Stimulated activated CD4-positive, alpha-beta T cell treated with anti-CD3 and anti-CD28 coated beads, Interleukin-15, amount 100 ng/mL, for 48 hours (primary cell): ENCODE data around the gene MXRA8.

Experiments used
- DNase-seq, 2 donors: peaks; one replicate each; pipeline ENCODE4 v3.0.0-alpha.2; 2020; ENCODE audit warnings: low read depth in 2 of 2

The MXRA8 gene

DNA sequence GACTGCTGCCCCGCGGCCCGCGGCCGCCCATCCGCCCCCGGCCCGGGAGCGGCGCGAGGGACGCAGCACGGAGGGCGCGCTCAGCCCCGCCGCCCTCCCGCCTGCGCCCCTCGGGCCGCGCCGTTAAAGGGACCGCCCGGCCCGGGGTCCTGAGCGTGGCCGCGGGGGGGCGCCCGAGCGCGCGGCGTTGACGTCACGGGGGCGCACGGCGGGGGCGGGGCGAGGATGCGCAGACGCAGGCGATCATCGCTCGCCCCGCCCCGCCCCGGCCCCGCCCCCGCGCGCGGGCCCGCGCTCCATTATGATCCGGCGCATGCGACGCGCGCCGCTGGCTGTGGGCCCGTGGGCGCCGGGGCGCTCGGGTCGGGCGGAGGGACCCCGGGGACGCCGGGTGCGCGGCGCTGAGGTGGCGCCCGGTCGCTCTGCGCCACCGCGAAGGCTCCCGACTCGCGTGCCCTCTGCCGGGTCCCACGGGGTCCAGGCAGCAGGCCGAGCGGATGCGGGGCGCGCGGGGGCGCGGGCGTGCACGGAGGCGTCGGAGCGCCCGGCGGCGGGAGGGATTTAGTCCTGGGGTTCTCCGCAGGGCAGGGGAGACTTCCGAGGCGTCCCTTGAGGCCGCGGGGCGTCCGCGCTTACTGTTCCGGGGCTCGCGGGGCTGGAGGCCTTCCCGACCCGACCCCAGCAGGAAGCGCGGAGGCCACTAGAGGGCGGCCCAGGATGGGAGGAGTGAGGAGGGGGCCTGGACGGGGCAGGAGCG is 8.9 kb downstream of the MXRA8 start, which contains the start of gene DVL1:
DVL1 (minus strand) TSS at position 163 of the 757 bp plus-strand sequence. CDS start 353 bp downstream, outside the sequence.
- DNase-seq, result peak in 1 of 2 donors; percentile 55

DNA sequence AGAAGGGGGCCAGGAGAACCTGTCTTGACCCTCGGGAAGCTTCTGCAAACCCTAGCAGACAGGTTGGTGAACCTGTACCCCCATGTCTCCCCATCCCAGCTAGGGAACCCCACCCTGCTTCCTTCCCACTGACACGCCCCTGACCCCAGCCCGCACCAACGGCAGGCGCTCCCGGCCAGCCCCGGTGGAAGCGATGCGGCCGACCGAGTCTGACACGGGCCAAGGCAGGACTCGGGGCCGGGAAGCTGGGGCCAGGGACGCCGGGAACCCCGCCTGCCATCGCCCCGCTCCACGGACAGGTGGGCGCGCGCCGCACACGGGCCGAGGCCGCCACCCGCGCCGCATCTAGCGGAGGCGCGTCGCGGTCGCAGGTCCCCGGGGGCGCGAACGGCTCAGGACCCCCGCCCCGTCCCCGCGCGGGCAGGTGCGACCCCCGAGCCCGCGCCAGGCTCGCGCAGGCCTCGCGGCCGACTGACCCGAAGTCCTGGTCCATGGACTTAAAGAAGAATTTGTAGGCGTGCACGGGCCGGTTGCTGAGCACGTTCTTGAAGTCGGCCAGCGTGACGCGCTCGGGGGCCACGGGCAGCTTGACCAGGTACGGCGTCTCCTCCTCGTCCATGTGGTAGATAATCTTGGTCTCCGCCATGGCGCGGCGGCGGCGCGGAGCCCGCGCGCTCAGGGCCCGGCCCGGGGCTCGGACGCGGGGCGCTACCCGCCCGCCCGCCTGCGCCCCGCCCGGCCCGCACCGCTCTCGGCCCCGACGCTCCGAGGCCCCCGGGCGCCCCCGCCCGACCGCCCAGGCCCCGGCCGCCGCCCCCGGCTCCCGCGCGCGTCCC is 9.7 kb downstream of the MXRA8 start:
- no peak for DNase-seq

DNA sequence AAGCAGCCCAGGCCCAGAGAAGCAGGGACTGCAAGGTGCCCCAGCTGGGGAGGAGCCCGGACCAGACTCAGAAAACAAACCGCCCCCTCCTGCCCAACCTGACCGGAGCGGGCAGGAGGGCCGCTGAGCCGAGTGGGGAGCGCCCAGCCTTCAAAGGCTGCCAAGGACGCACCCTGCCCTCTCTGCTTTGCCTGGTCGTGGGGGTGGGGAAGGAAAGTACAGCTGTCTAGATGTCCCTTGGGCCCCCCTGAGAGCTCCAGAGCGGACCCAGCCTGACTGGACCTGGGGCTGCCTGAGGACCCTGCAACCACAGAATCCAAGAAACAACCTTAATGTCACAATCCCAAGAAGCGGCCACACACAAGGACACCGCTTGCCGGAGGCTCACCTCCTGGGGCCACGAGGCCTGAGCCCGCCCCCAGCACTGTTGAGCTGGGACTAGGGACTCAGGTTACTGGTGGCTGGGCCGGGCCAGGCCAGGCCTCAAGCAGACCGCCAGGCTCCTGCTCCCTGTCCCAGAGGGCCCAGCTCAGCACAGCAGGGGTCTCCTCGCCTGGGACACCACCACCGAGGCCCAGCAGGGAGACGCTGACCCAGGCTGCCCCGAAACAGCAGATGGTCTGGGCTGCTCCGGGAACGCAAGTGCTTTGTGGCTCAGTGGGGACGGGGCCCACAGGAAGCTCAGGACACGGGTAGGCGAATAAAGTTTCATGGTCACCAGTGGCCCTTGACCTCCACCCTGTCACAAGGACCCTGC is 10.5 kb downstream of the MXRA8 start:
- no peak for DNase-seq

DNA sequence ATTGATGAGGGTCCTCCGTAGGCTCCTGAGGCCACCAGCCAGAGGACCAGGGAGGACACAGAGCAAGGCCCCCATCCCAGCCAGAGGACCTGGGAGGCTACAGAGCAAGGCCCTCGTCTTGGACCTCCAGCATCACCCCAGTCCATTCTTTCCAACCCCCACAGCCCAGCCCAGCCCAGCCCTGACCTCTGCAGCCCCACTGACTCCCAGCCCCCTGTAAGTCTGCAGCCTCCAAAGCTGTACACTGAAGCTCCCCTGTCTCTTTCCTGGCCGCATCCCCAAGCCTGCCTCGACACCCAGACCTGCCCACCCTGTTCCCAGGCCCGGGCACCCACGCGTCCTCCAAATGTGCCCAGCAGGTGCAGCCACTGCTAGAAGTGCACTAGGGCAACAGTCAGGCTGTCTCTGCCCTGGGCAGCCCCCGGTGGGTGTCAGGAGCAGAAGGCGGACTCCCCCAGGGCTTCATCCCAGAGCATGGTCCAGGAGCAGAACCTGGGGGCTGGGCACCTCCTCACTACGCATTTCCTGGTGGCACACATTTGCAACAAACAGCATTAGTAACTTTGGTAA is 11.2 kb downstream of the MXRA8 start:
- no peak for DNase-seq

DNA sequence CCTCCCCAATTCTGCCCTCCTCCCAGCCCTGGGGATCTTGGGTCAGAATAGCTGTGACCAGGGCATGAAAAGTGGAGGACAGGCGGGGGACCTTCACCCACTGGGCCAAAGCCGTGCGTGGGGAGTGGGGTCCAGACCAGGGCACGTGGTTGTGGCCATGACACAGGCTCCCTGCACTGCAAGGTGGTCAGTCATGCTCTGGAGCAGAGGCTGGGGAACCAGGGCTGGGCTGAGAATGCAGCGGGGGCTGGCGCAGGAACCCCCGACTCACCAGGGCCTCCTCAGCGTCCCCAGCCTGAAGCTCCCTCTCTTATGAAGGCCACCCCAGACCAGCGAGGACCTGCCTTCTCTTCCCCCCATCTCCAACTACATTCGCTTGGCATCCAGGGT is 11.9 kb downstream of the MXRA8 start:
- no peak for DNase-seq

DNA sequence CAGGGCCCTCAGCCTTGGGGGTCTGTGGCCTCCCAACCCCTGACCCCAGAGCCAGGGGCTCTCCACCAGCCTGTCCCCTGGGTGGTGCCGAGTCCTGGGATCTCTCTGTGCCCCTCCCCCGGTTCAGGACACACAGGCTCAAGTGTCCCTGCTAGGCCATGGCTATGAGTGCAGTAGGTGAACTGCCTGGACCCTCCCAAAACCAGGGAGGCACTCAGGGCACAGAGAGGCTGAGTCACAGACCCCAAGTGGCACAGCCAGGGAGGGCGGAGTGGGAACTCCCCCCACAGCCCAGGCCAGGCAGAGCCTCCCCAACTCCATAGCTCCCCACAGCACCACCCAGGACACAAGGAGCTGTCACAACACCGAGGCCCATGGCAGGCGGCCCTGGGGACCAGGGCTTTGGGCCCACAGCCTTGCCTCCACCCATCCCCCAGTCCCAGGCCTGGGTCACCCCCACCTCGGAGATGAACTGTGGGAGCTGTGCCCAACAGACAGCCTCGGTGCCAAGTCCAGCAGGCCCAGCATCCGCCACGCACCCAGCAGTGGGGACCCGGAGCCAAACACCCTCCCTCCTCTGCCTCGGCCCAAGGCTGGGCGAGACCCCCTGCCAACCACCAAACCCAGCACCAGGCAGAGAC is 12.4 kb downstream of the MXRA8 start:
- no peak for DNase-seq

DNA sequence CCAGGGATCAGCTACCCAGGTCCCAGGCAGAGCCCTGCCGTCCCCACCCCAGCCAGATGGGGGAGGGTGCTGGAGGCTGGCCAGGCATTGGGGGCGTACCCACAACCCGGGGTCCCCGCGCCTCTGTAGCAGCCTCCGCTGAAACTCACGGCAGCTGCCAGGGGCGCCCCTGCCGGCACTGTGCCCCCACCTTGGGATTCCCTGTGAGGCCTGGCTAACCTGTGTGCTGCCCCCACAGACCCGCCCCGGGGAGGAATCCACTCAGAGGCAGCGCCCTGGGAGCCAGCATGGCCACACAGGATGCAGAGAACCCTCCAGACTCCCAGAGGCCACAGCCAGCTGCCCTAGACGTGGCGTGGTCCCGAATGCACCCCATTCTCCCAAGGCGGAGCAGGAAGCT is 13.0 kb downstream of the MXRA8 start:
- no peak for DNase-seq

DNA sequence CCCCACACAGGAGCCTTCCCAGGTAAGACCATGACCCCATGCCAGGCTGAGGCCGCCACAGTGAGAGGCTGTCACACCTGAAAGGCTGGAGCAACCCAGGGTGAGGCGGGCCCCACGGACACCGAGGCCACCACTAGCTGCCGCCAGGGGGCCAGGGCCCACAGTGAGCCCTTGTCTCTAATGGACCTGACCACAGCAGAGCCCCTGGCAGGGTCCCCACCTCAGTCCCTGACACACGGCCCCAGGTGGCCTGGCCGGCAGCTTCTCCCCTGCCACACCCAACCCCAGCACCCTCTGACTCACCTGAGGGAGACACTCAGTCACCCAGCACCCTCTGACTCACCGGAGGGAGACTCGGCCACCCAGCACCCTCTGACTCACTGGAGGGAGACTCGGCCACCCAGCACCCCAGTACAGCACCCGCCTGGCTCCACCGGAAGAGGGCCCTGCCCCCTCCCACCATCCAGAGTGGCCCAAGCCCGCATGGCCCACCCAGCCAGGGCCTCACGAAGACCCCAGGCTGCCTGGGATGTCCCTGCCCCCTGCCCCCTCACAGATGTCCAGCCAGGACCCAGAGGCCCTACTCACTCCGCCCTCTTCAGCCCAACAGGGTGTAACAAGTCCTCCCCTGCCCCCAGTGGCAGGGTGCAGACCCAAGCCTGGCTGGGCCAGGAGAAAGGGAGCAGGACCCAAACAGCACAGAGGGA is 13.5 kb downstream of the MXRA8 start:
- DNase-seq, result peak; percentile 53 to 58

DNA sequence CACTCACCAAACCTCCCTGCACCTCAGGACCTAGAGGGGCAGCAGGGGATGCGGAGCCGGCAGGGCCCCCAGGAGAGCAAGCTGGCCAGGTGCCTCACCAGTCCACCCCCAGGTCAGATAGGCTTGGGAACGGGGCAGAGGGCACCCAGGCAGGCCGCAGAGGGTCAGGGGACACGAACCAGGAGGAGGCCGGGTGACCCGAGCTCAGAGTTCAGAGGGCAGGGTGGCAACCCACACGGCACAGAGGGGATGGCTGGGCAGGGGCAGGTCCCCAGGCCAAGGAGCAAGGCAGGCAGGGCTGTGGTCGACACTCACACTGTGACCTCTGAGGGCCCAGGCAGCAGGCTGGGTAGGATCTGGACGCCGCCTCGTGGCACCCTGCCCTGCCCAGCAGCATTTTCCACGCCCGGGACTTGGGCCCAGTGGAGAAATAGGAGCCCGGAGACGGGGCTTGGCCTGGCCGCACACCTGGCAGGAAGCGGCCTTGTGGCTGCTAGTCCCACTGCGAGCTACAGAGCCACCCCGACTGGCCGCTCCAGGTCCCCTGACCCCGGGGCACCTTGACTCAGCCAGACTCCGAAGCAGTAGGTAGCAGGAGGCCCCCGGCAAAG is 14.4 kb downstream of the MXRA8 start:
- DNase-seq, result no peak

DNA sequence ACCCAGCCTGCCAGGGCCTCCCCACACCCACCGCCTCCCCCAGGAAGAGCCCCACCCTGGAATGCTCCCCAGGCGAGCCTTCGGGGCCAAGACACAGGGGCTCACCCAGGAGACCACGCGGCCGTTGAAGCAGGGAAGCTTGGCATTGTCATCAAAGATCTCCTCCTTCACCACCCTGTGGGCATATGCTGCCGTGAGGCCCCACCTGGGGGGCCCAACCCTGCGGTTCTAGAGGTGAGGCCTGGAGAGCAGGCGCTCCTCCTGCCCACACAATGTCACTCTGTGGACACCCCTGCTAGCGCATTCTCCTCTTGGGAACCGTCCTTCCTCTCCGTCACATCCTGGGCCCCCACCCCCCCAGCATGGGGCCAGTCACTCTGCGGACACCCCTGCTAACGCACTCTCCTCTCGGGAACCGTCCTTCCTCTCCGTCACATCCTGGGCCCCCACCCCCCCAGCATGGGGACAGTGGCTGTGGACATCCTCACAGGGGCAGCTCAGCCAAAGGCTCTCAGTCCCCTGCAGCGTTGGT is 15.7 kb downstream of the MXRA8 start:
- no peak for DNase-seq

DNA sequence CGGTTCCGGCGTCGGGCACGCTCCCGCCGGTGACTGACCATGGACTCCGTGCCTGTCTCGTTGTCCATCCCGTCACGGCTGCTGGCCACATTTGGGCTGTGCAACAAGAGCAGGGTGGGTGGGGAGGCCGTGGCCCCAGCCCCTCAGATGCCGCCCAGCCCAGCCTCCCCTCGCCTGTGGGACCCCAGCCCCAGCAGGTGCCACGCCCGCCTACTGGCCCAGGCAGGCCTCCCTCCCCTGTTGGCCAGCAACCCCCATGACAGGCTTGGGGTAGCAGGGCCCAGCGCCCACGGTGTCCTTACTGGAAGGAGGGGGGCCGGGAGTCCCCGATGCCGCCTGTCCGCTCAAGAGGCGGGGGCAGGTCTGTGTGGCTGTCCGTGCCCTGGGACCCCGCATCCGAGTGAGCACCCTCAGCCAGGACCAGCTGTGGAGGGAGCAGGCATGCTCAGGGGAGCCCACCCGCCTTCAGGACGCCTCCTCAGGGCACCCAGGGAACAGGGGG is 16.2 kb downstream of the MXRA8 start:
- DNase-seq, result no peak

DNA sequence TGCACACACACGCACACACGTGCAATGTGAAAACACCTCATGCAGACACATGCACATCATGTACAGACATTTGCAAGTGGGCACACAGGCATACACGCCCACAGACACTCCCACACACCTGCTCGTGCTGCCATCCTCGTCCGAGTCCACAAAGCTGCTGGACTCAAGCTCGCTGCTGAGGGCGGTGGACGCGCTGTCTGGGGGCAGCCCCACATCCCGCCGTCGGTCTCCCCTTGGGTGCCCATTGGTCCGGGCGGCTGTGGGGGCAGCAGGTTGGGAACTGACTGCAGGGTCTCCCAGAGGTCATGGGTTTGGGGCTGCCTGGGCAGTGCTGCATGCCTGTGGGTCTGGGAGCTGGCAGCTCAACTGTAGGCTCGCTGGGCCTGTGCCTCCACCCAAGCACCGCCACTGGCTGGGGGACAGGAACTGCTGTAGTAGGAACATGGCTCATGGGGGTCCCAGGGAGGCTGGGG is 16.8 kb downstream of the MXRA8 start:
- no peak for DNase-seq

DNA sequence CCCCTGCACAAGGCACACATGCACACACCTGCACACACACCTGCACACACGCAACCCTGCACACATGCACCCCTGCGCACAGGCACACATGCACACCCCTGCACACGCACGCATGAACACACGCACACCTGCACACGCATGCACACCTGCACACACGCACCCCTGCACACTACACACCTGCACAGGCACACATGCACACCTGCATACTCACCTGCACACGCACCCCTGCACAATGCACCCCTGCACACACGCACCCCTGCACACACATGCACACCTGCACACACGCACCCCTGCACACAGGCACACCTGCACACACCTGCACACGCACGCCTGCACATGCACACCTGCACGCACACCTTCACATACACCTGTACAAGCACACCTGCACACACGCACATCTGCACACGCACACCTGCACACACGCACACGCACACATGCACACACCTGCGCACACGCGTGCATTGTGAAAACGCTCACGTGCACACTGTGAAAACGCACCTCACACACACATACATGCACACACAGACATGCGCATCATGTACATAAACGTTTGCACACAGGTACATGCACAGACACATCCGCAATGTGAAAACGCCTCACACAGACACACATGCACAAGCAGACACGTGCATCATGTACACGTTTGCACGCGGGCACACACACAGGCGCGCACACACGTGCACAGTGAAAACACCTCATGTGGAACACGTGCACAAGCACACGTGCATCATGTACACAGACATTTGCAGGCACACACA is 17.4 kb downstream of the MXRA8 start:
- no peak for DNase-seq

DNA sequence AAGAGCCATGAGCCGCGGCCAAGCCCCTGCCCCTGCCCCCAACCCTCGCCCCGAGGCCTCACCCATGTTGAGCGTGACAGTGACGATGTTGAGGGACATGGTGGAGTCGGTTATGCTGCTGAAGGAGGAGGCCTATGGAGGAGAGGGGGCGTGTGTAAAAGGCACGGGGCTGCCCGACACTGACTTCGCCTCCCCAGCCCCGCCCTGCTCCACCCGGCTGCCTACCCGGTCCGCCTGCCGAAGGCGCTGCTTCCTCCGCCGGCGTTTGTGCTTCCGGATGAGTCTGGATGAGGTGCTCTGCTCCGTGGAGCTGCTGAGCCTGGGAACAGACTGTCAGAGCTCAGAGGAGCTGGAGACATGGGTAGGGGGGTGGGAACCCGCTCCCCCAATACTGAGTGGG is 18.2 kb downstream of the MXRA8 start:
- no peak for DNase-seq

DNA sequence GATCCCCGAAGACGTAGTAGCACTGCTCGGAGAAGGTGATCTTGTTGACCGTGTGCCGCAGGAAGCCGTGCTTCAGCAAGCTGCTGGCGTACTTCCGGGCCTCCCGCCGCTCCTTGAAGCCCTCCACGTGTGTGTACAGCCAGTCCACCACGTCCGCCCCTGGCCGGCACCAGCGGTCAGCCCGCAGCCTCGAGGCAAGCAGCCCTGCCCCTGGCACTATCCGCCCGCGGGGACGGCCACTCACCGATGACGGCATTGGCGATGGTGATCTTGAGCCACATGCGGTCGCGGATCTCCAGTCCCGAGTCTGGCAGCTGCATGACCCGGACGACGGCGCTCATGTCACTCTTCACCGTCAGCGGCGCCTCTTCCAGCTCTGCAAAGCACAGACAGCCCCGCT is 20.1 kb downstream of the MXRA8 start:
- DNase-seq, result no peak

DNA sequence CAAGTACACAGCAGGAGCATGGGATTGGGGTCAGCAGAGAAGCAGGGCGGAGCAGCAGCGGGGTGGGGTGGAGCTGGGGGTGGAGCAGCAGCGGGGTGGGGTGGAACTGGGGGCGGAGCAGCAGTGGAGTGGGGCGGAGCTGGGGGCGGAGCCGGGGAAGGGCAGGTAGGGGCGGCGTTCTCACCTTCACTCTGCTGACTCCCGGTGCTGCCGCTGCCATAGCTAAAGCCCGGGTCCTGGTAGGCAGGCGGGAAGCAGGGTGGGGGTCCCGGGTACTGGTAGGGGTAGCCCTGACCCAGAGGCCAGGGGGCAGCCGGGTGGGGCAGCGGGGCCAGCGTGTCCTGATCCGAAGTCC is 20.6 kb downstream of the MXRA8 start:
- peak in 1 of 2 donors; percentile 47 for DNase-seq

DNA sequence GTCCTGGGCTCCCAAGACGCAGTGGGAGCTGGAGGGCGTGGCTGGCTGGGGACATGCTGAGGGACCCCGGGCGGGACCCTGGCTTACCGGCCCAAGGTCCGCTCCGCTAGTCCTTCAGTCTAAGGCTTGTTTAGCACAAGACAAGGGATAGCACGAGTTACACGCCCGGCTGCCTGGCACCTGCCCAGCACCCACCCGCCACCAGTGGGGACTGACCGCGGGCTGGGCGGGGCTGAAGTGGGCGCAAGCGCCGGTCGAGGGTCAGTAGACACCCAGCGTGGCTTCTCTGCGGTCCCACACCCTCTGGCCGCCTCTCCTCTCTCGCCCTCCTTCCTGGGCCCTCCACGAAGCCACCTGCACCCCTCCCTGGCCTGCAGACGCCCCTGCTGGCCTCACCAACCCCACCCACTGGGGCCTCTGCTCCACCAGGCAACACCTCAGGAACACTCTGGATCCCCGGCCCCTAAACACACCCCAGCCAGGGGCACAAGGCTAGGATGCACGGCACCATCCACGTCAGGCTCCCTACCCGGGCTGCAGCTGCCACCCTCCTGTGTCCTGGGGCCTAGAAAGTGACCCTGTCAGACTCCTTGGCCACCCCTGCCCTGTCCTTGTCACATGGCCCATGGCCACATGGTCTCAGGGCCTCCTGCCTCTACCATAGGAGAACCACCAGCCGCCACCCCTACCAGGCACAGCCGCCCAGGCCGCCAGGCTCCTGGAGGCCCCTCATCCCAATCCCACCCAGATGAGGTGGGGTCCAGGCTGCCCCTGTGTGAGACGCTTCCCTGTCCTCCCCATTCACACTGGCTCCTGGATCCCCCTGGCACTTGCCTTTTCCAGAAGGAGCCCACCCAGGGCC is 21.2 kb downstream of the MXRA8 start:
- no peak for DNase-seq

DNA sequence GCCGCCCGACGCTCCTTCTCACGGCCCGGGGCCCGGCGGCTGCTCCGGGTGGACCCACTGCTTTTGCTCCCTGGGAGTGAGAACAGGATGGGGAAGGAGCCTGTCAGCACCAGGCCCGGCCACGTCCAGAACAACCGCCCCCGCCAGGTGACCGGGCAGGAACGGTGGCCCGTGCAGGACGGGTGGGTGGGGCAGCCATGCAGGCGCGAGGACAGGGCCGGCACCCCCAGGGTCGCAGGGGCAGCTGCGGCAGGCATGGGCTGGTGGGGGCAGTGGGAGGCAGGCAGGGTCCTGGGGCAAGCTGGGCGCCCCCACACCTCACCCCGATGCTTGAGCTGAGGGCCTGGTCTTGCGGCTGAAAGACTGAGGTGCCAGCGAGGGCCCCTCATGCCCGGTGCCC is 21.9 kb downstream of the MXRA8 start:
- DNase-seq, result no peak
